ENCODE results near the gene WWTR1. TPM values are rescaled to one million over a fixed set of nuclear protein-coding genes. Genes with fewer than 3 reads are reported as not detected.

The WWTR1 gene
- total and polyA plus RNA-seq, 2 of the 8 experiments (the other 6 are each of a cell fraction or from before 2014, with no cell fraction given): 15.7 to 18.6 TPM

GRCh38 chr3:149612456-149612855 lies 45.4 kb downstream of the WWTR1 start:
- Histone ChIP-seq H3K9ac (replicated peaks in 1 of 4; ENCODE audit: extremely low read depth in 1 of 4, low read depth in 3 of 4, low read length in 3 of 4) (no peak overlapping the region), H3K18ac (ENCODE audit: extremely low read depth, low read length) (no peak overlapping the region), H2AFZ (ENCODE audit: low read length) (no peak overlapping the region), H4K91ac (replicated peaks; ENCODE audit: insufficient read length, low read length) (no peak overlapping the region), H4K5ac (ENCODE audit: insufficient read length, low read depth, low read length) (no peak overlapping the region), H3K79me1 (ENCODE audit: low read depth, low read length) (no peaks in the 10 kb centered on the region), H3K14ac (ENCODE audit: insufficient read length) (no peak overlapping the region), H2BK20ac (ENCODE audit: low read length) (no peak overlapping the region), H2BK5ac (ENCODE audit: low read depth, low read length) (no peak overlapping the region), H4K8ac (ENCODE audit: extremely low read depth, insufficient read depth, low read length) (no peak overlapping the region), H3K4me1 (replicated peaks in 1 of 4; ENCODE audit: control insufficient read depth in 3 of 4, insufficient read depth in 4 of 4, low read length in 3 of 4) (peaks cover 0 to 4% (median 0%) of the 10 kb centered on the region in 4 experiments; a peak in 1 of 7 replicates), H3K4me3 (ENCODE audit: extremely low read depth in 1 of 4, insufficient read depth in 2 of 4, low read depth in 3 of 4, low read length in 4 of 4) (no peak overlapping the region), H2BK12ac (ENCODE audit: low read depth, low read length) (no peak overlapping the region), H3K27ac (ENCODE audit: low read depth, low read length) (no peak overlapping the region), H3K9me3 (ENCODE audit: insufficient read depth in 2 of 2, low read depth in 1 of 2, low read length in 1 of 2) (no peaks in the 10 kb centered on the region), H3K56ac (replicated peaks; ENCODE audit: insufficient read length, low read depth, low read length) (no peak overlapping the region), H3K36me3 (ENCODE audit: control insufficient read depth in 2 of 4, insufficient read depth in 4 of 4, low read length in 3 of 4) (no peaks in the 10 kb centered on the region), H4K20me1 (replicated peaks in 1 of 2; ENCODE audit: control insufficient read depth in 1 of 2, insufficient read depth in 2 of 2, low read length in 2 of 2) (no peaks in the 10 kb centered on the region), H3K23me2 (ENCODE audit: low read depth, low read length) (no peaks in the 10 kb centered on the region), H3K4ac (replicated peaks; ENCODE audit: insufficient read length, low read depth, low read length) (no peak overlapping the region), H2BK120ac (replicated peaks; ENCODE audit: low read depth, low read length) (no peak overlapping the region), H3K23ac (ENCODE audit: insufficient read length) (no peak overlapping the region), H3K4me2 (ENCODE audit: insufficient read depth in 1 of 2, low read depth in 2 of 2, low read length in 2 of 2) (no peak overlapping the region), H2BK15ac (ENCODE audit: low read length) (no peak overlapping the region), H3K27me3 (replicated peaks in 1 of 4; ENCODE audit: control insufficient read depth in 3 of 4, extremely low read depth in 1 of 4, insufficient read depth in 3 of 4, low read length in 3 of 4) (no peaks in the 10 kb centered on the region), H3K79me2 (ENCODE audit: control insufficient read depth in 1 of 2, insufficient read depth in 2 of 2, low read length in 2 of 2) (peaks cover 0 to 17% of the 10 kb centered on the region in 2 experiments; a peak in 2 of 4 replicates), H2AK5ac (ENCODE audit: low read depth, low read length) (no peak overlapping the region)
- DNase-seq (ENCODE audit: low read depth in 1 of 2, low spot score in 2 of 2) (no peak), FAIRE-seq (no peak)
- TF ChIP-seq ATF3 (IDR thresholded peaks at IDR 0.05; ENCODE audit: insufficient read depth, low read depth, low read length) (no peak), JUND (IDR thresholded peaks at IDR 0.05; ENCODE audit: low read length) (no peak), KDM1A (IDR thresholded peaks at IDR 0.05; ENCODE audit: borderline replicate concordance, low read length) (no peak), TAF1 (IDR thresholded peaks at IDR 0.05; ENCODE audit: low read depth, low read length) (no peak), SAP30 (IDR thresholded peaks at IDR 0.05; ENCODE audit: insufficient read depth, insufficient replicate concordance, low read length) (no peak), RNF2 (IDR thresholded peaks at IDR 0.05; ENCODE audit: borderline replicate concordance, low read depth, low read length, missing control alignments, poor library complexity, severe bottlenecking) (no peak), CHD2 (IDR thresholded peaks at IDR 0.05; ENCODE audit: low read length) (no peak), JUN (IDR thresholded peaks at IDR 0.05; ENCODE audit: low read depth, low read length) (no peak), ZNF274 (IDR thresholded peaks at IDR 0.05; ENCODE audit: borderline replicate concordance, extremely low read depth, low read length) (no peak), POLR2A (IDR thresholded peaks at IDR 0.05; ENCODE audit: control extremely low read depth in 1 of 2, low read depth in 2 of 2, low read length in 2 of 2) (no peak), ASH2L (IDR thresholded peaks at IDR 0.05; ENCODE audit: low read length) (no peak), SIN3A (conservative IDR thresholded peaks at IDR 0.05 in 1 of 2, IDR thresholded peaks at IDR 0.05 in 1 of 2; ENCODE audit: low read depth in 1 of 2, low read length in 2 of 2) (no peak)
- ChIA-PET CTCF (ENCODE audit: partially characterized antibody) (interaction anchor here (3.1 kb wide), 1 partner anchor 7 kb away, joined by 10 read pairs; no protein-coding TSS in a partner anchor), POLR2A (ENCODE audit: partially characterized antibody) (interaction anchor here (0.6 to 1.0 kb wide), 2 partner anchors 37 to 45 kb away, joined by 3 to 5 read pairs; partner anchors contain the start of gene WWTR1)
- 88% methylated on average over 4 of the region's 4 CpGs; no CpG with 5 or more reads in 1 of the 2 experiments for WGBS, 2 experiments (ENCODE audit: extremely low coverage in 1 of 2, insufficient coverage in 1 of 2, insufficient read length in 1 of 2, insufficient replicate concordance in 2 of 2, low coverage in 1 of 2, low lambda C conversion rate in 2 of 2, missing lambda C conversion rate in 1 of 2)
